SK-N-SH treated with all-trans-retinoic acid at 6 μM for 48 hours (cell line): ENCODE results near the gene GP1BA.

ENCODE experiments used
- ATAC-seq: fragments of 200-7000 bp; cut with Tn5 transposase; 3 replicates; pipeline ENCODE4 v1.9.1; 2020; ENCODE audit warnings: mild to moderate bottlenecking, moderate library complexity
- ARNTL ChIP-seq: fragments of 450-650 bp; formaldehyde crosslinking; IDR thresholded peaks from 2 replicates; pipeline ENCODE4 v1.5.0; 2020; ENCODE audit warnings: low read depth, mild to moderate bottlenecking, moderate library complexity, borderline replicate concordance
- BACH2 ChIP-seq: fragments of 250-450 bp; sonication (Bioruptor Pico); IDR thresholded peaks from 2 replicates; pipeline ENCODE4 v1.9.0; 2021; ENCODE audit warnings: mild to moderate bottlenecking, borderline replicate concordance
- CSDC2 ChIP-seq: fragments of 250-450 bp; sonication (Bioruptor Pico); IDR thresholded peaks from 2 replicates; pipeline ENCODE4 v1.5.0; 2020; ENCODE audit warnings: mild to moderate bottlenecking, moderate library complexity
- ESRRG ChIP-seq: fragments of 250-450 bp; sonication (Bioruptor Pico); IDR thresholded peaks from 2 replicates; pipeline ENCODE4 v1.6.1; 2021; ENCODE audit warnings: mild to moderate bottlenecking
- GLIS3 ChIP-seq: fragments of 250-450 bp; sonication (Bioruptor Pico); IDR thresholded peaks from 2 replicates; pipeline ENCODE4 v1.5.0; 2020; ENCODE audit warnings: mild to moderate bottlenecking, moderate library complexity
- OSR1 ChIP-seq: fragments of 250-450 bp; sonication (Bioruptor Pico); IDR thresholded peaks from 2 replicates; pipeline ENCODE4 v1.8.0; 2022; ENCODE audit warnings: moderate library complexity, mild to moderate bottlenecking, inconsistent platforms
- PPARA ChIP-seq: fragments of 250-450 bp; sonication (Bioruptor Pico); IDR thresholded peaks from 2 replicates; pipeline ENCODE4 v1.5.0; 2020; ENCODE audit warnings: mild to moderate bottlenecking, borderline replicate concordance
- RARB ChIP-seq: fragments of 250-450 bp; sonication (Bioruptor Pico); IDR thresholded peaks from 2 replicates; pipeline ENCODE4 v1.8.0; 2021; ENCODE audit warnings: mild to moderate bottlenecking, moderate library complexity
- SNAI2 ChIP-seq: fragments of 250-450 bp; sonication (Bioruptor Pico); IDR thresholded peaks from 2 replicates; pipeline ENCODE4 v1.5.0; 2020; ENCODE audit warnings: mild to moderate bottlenecking, moderate library complexity
- TCF4 ChIP-seq: fragments of 250-450 bp; sonication (Bioruptor Pico); IDR thresholded peaks from 2 replicates; pipeline ENCODE4 v1.8.0; 2021; ENCODE audit warnings: mild to moderate bottlenecking, moderate library complexity, borderline replicate concordance
- TOX ChIP-seq: fragments of 250-450 bp; sonication (Bioruptor Pico); IDR thresholded peaks from 2 replicates; pipeline ENCODE4 v1.8.0; 2021; ENCODE audit warnings: mild to moderate bottlenecking, moderate library complexity, borderline replicate concordance
- ZC3H10 ChIP-seq: fragments of 250-450 bp; sonication (Bioruptor Pico); IDR thresholded peaks from 2 replicates; pipeline ENCODE4 v1.5.1; 2021; ENCODE audit warnings: mild to moderate bottlenecking, moderate library complexity
- ZFP3 ChIP-seq: fragments of 250-450 bp; sonication (Bioruptor Pico); IDR thresholded peaks from 2 replicates; pipeline ENCODE4 v1.5.0; 2020; ENCODE audit warnings: mild to moderate bottlenecking, moderate library complexity
- ZFP30 ChIP-seq: fragments of 450-650 bp; formaldehyde crosslinking; IDR thresholded peaks from 2 replicates; pipeline ENCODE4 v1.5.0; 2022; ENCODE audit warnings: mild to moderate bottlenecking, moderate library complexity
- ZNF565 ChIP-seq: fragments of 450-650 bp; formaldehyde crosslinking; conservative IDR thresholded peaks from 2 replicates; pipeline ENCODE4 v1.5.0; 2020; ENCODE audit warnings: low read depth, mild to moderate bottlenecking, moderate library complexity
- ZNF70 ChIP-seq: fragments of 450-650 bp; formaldehyde crosslinking; IDR thresholded peaks from 2 replicates; pipeline ENCODE4 v1.5.0; 2020; ENCODE audit warnings: mild to moderate bottlenecking, moderate library complexity
- ZNF8 ChIP-seq: fragments of 450-650 bp; formaldehyde crosslinking; IDR thresholded peaks from 2 replicates; pipeline ENCODE4 v1.5.0; 2020; ENCODE audit warnings: mild to moderate bottlenecking, moderate library complexity
- TF ChIP-seq, protein P1 (sequence below): fragments of 250-450 bp; sonication (Bioruptor Pico); IDR thresholded peaks from 2 replicates; pipeline ENCODE4 v1.5.0; 2020; ENCODE audit warnings: mild to moderate bottlenecking, moderate library complexity
- TF ChIP-seq, protein P2 (sequence below): fragments of 250-450 bp; sonication (Bioruptor Pico); IDR thresholded peaks from 2 replicates; pipeline ENCODE4 v1.5.1; 2021; ENCODE audit warnings: mild to moderate bottlenecking, moderate library complexity
- TF ChIP-seq, protein P3 (sequence below): fragments of 250-450 bp; sonication (Bioruptor Pico); IDR thresholded peaks from 2 replicates; pipeline ENCODE4 v1.5.1; 2020; ENCODE audit warnings: low read depth, mild to moderate bottlenecking, moderate library complexity
- TF ChIP-seq, protein P4 (sequence below): fragments of 250-450 bp; sonication (Bioruptor Pico); IDR thresholded peaks from 2 replicates; pipeline ENCODE4 v1.8.0; 2020; ENCODE audit warnings: mild to moderate bottlenecking, moderate library complexity, borderline replicate concordance

GP1BA gene

DNA sequence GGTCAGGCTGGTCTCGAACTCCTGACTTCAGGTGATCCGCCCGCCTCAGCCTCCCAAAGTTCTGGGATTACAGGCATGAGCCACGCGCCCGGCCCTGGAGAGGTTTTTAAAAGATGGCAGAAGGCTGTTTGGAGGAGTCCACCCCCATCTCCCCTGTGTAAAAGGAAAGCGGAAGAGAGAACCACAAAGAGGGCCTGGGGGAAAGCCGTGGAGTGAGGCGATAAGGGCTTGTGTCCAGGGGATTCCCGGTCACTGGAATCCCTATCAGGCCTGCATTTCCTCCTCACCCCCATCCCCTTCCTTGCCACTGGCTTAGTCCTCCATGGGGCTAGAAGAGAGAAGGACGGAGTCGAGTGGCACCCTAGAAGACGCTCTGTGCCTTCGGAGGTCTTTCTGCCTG, at the start of gene GP1BA:
GP1BA (plus strand) TSS at position 315 of the 400 bp plus-strand sequence. CDS start 328 bp downstream, outside the sequence.
- ATAC-seq = no peak
- TF ChIP-seq ESRRG (CRISPR knock-in tag) (no peak), OSR1 (no peak), ZFP30 (CRISPR knock-in tag) (no peak), SNAI2 (CRISPR knock-in tag) (no peak), TOX (CRISPR knock-in tag) (no peak), ARNTL (CRISPR knock-in tag) (no peak), RARB (CRISPR knock-in tag) (no peak), ZNF565 (CRISPR knock-in tag) (no peak), PPARA (CRISPR knock-in tag) (no peak), ZNF8 (CRISPR knock-in tag) (no peak), ZC3H10 (CRISPR knock-in tag) (no peak), BACH2 (no peak), TCF4 (CRISPR knock-in tag) (no peak), GLIS3 (CRISPR knock-in tag) (no peak)
- TF ChIP-seq, protein P1, sequence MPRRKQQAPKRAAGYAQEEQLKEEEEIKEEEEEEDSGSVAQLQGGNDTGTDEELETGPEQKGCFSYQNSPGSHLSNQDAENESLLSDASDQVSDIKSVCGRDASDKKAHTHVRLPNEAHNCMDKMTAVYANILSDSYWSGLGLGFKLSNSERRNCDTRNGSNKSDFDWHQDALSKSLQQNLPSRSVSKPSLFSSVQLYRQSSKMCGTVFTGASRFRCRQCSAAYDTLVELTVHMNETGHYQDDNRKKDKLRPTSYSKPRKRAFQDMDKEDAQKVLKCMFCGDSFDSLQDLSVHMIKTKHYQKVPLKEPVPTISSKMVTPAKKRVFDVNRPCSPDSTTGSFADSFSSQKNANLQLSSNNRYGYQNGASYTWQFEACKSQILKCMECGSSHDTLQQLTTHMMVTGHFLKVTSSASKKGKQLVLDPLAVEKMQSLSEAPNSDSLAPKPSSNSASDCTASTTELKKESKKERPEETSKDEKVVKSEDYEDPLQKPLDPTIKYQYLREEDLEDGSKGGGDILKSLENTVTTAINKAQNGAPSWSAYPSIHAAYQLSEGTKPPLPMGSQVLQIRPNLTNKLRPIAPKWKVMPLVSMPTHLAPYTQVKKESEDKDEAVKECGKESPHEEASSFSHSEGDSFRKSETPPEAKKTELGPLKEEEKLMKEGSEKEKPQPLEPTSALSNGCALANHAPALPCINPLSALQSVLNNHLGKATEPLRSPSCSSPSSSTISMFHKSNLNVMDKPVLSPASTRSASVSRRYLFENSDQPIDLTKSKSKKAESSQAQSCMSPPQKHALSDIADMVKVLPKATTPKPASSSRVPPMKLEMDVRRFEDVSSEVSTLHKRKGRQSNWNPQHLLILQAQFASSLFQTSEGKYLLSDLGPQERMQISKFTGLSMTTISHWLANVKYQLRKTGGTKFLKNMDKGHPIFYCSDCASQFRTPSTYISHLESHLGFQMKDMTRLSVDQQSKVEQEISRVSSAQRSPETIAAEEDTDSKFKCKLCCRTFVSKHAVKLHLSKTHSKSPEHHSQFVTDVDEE (CRISPR knock-in tag) = no peak
- TF ChIP-seq, protein P2, sequence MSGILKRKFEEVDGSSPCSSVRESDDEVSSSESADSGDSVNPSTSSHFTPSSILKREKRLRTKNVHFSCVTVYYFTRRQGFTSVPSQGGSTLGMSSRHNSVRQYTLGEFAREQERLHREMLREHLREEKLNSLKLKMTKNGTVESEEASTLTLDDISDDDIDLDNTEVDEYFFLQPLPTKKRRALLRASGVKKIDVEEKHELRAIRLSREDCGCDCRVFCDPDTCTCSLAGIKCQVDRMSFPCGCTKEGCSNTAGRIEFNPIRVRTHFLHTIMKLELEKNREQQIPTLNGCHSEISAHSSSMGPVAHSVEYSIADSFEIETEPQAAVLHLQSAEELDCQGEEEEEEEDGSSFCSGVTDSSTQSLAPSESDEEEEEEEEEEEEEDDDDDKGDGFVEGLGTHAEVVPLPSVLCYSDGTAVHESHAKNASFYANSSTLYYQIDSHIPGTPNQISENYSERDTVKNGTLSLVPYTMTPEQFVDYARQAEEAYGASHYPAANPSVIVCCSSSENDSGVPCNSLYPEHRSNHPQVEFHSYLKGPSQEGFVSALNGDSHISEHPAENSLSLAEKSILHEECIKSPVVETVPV (CRISPR knock-in tag) = no peak
- TF ChIP-seq, protein P3, sequence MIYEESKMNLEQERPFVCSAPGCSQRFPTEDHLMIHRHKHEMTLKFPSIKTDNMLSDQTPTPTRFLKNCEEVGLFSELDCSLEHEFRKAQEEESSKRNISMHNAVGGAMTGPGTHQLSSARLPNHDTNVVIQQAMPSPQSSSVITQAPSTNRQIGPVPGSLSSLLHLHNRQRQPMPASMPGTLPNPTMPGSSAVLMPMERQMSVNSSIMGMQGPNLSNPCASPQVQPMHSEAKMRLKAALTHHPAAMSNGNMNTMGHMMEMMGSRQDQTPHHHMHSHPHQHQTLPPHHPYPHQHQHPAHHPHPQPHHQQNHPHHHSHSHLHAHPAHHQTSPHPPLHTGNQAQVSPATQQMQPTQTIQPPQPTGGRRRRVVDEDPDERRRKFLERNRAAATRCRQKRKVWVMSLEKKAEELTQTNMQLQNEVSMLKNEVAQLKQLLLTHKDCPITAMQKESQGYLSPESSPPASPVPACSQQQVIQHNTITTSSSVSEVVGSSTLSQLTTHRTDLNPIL = no peak
- TF ChIP-seq, protein P4, sequence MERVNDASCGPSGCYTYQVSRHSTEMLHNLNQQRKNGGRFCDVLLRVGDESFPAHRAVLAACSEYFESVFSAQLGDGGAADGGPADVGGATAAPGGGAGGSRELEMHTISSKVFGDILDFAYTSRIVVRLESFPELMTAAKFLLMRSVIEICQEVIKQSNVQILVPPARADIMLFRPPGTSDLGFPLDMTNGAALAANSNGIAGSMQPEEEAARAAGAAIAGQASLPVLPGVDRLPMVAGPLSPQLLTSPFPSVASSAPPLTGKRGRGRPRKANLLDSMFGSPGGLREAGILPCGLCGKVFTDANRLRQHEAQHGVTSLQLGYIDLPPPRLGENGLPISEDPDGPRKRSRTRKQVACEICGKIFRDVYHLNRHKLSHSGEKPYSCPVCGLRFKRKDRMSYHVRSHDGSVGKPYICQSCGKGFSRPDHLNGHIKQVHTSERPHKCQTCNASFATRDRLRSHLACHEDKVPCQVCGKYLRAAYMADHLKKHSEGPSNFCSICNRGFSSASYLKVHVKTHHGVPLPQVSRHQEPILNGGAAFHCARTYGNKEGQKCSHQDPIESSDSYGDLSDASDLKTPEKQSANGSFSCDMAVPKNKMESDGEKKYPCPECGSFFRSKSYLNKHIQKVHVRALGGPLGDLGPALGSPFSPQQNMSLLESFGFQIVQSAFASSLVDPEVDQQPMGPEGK (CRISPR knock-in tag) = no peak

DNA sequence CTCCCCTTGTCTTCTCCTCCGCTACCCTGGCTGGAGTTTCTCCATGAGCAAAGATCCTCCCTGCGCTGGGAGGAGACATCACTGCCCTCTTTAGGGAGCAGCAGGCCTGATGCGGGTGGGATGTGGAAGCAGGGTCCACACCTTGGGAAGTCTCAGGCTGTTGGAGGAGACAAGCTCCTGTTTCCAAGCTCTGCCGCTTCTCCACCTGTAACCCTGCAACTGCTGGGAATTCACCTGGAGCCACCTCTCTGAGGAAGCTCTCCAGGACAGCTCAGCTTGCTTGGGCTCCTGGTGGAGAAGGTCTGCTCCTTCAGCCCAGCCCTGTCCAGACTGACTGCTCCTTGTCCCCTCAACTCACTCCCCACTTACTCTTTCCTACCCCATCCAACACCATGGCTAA, 47.6 kb upstream of the GP1BA start:
- no peak for ATAC-seq
- no peak for TF ChIP-seq ZNF70 (CRISPR knock-in tag)
- no peak for TF ChIP-seq GLIS3 (CRISPR knock-in tag)
- no peak for TF ChIP-seq TOX (CRISPR knock-in tag)
- TF ChIP-seq CSDC2 (CRISPR knock-in tag) = no peak
- TF ChIP-seq BACH2 = no peak
- TF ChIP-seq, protein P1 (CRISPR knock-in tag) = no peak
- TF ChIP-seq, protein P4 (CRISPR knock-in tag) = no peak
- TF ChIP-seq TCF4 (CRISPR knock-in tag) = no peak
- TF ChIP-seq, protein P2 (CRISPR knock-in tag) = no peak
- TF ChIP-seq SNAI2 (CRISPR knock-in tag) = no peak
- TF ChIP-seq, protein P3 = no peak
- no peak for TF ChIP-seq PPARA (CRISPR knock-in tag)
- no peak for TF ChIP-seq OSR1
- no peak for TF ChIP-seq ZFP3 (CRISPR knock-in tag)
- no peak for TF ChIP-seq ZC3H10 (CRISPR knock-in tag)
